K562 (cell line): ENCODE results near the gene LMBR1L. TPM values are rescaled to one million over a fixed set of nuclear protein-coding genes. Genes with fewer than 3 reads are reported as not detected.

Experiments used
- AFF4 ChIP-seq: sonication (generic); formaldehyde crosslinking; IDR thresholded peaks from 2 replicates; pipeline ENCODE4 v1.8.0; 2023; ENCODE audit warnings: mild to moderate bottlenecking, missing genetic modification reagents
- BRF1 ChIP-seq: IDR thresholded peaks from 3 replicates; pipeline ENCODE4 v1.6.1; 2011; ENCODE audit warnings: borderline replicate concordance, mild to moderate bottlenecking; ENCODE audit not compliant: insufficient read length; ENCODE audit errors: extremely low read depth
- CC2D1A ChIP-seq: fragments of 450-650 bp; IDR thresholded peaks from 2 replicates; pipeline ENCODE4 v1.6.1; 2017; ENCODE audit warnings: mild to moderate bottlenecking
- CHD1 ChIP-seq: fragments of 200-600 bp; sonication (generic); IDR thresholded peaks from one replicate; pipeline ENCODE4 v1.6.1; 2012; ENCODE audit warnings: mild to moderate bottlenecking, moderate library complexity, low read length, inconsistent platforms
- CTCFL ChIP-seq: IDR thresholded peaks from 2 replicates; pipeline ENCODE4 v1.6.1; 2011; ENCODE audit warnings: borderline replicate concordance, low read depth, mild to moderate bottlenecking, moderate library complexity, low read length; ENCODE audit not compliant: insufficient read depth, poor library complexity, severe bottlenecking
- FIP1L1 ChIP-seq: fragments of 200-400 bp; formaldehyde crosslinking; IDR thresholded peaks from 2 replicates; pipeline ENCODE4 v1.6.1; 2018; ENCODE audit warnings: mild to moderate bottlenecking, low read depth, low read length; ENCODE audit not compliant: poor library complexity, severe bottlenecking
- GABPA ChIP-seq: fragments of 200-800 bp; sonication (Bioruptor generic); conservative IDR thresholded peaks from 2 replicates; pipeline ENCODE4 v1.6.1; 2016; ENCODE audit warnings: low read depth, missing genetic modification characterization, missing compliant biosample characterization
- HDAC2 ChIP-seq: fragments of 450-650 bp; IDR thresholded peaks from 2 replicates; pipeline ENCODE4 v1.6.1; 2016; ENCODE audit warnings: mild to moderate bottlenecking
- NFXL1 ChIP-seq: fragments of 450-650 bp; formaldehyde crosslinking; IDR thresholded peaks from 2 replicates; pipeline ENCODE4 v1.4.0; 2021; ENCODE audit warnings: mild to moderate bottlenecking
- NR0B1 ChIP-seq: fragments of 450-650 bp; IDR thresholded peaks from one replicate; pipeline ENCODE4 v1.6.1; 2018; ENCODE audit warnings: mild to moderate bottlenecking, moderate library complexity; ENCODE audit not compliant: partially characterized antibody
- RBM39 ChIP-seq: fragments of 200-400 bp; formaldehyde crosslinking; optimal IDR thresholded peaks from 2 replicates; pipeline ENCODE3; 2018; ENCODE audit warnings: low read depth, low read length
- SOX6 ChIP-seq: fragments of 450-650 bp; IDR thresholded peaks from 2 replicates; pipeline ENCODE4 v1.6.1; 2014; ENCODE audit warnings: mild to moderate bottlenecking
- SPI1 ChIP-seq: IDR thresholded peaks from 2 replicates; pipeline ENCODE4 v1.6.1; 2011; ENCODE audit warnings: low read depth, low read length, control low read depth, borderline replicate concordance
- TEAD1 ChIP-seq, 2 experiments: fragments of 450-650 bp in 1 of 2; sonication (generic) in 1 of 2; formaldehyde crosslinking; IDR thresholded peaks; 2 replicates each; pipeline versions ENCODE4 v1.4.0 to v1.8.0; 2020 to 2022; ENCODE audit warnings: mild to moderate bottlenecking in 2 of 2, missing genetic modification reagents in 1 of 2
- ZBTB1 ChIP-seq: sonication (generic); formaldehyde crosslinking; IDR thresholded peaks from 2 replicates; pipeline ENCODE4 v1.8.1; 2023; ENCODE audit warnings: missing genetic modification reagents, low read depth, mild to moderate bottlenecking, borderline replicate concordance
- ZBTB7A ChIP-seq: IDR thresholded peaks from 2 replicates; pipeline ENCODE4 v1.6.1; 2011; ENCODE audit warnings: low read depth, mild to moderate bottlenecking, low read length, moderate library complexity, borderline replicate concordance; ENCODE audit not compliant: control insufficient read depth
- ZNF644 ChIP-seq: fragments of 200-800 bp; sonication (Bioruptor generic); IDR thresholded peaks from 2 replicates; pipeline ENCODE4 v1.6.1; 2016; ENCODE audit warnings: low read depth, missing genetic modification characterization, missing compliant biosample characterization
- polyA plus RNA-seq, 8 experiments: library from polyadenylated mRNA; depleted of rRNA in 4 of 8; stranded (reverse) in 5 of 8; unstranded in 3 of 8; fragments of >200 nt; fragmentation: Nextera tagmentation in 2 of 8; fragmentation: Illumina TruSeq in 1 of 8; extraction: Ambion mirVana in 2 of 8; extraction: Trizol in 1 of 8; gene quantifications; 2 replicates each; pipeline versions ENCODE4 v1.2.1 to v1.2.3, GENCODE V29; 2011 to 2014; ENCODE audit warnings: inconsistent platforms in 1 of 8, missing spikeins in 1 of 8
- total RNA-seq, 7 experiments: library from RNA; depleted of rRNA in 6 of 7; stranded (reverse); fragments of >200 nt in 6 of 7; fragmentation: Illumina TruSeq in 2 of 7; extraction: Trizol in 2 of 7; gene quantifications; 2 replicates each; pipeline versions ENCODE4 v1.2.1 to v1.2.3, GENCODE V29; 2011 to 2021; ENCODE audit warnings: low replicate concordance in 1 of 7

LMBR1L gene
- total and polyA plus RNA-seq, 9 of the 15 experiments (the other 6 are each of a cell fraction or from before 2014, with no cell fraction given), result 2.5 to 57.0 (median 31.1) TPM

- TF ChIP-seq CHD1 (peak; percentile 32), ZBTB7A (peak; percentile 32; the same call in 1 of the 2 replicates), GABPA (tag) (peak; percentile 34; the same call in 1 of the 2 replicates), ZNF644 (tag) (0 out of 2 replicates have a peak, but pooled peaks have one; percentile 34), NFXL1 (CRISPR knock-in tag) (no peak), RBM39 (no peak), SPI1 (no peak), HDAC2 (no peak), NR0B1 (no peak), CC2D1A (no peak), AFF4 (CRISPR knock-in tag) (no peak), ZBTB1 (CRISPR knock-in tag) (no peak), FIP1L1 (no peak), TEAD1 (CRISPR knock-in tag; IDR thresholded peaks at IDR 0.05) (0 out of 4 replicates have a peak, but pooled peaks of 1 of the 2 experiments have one; percentile 51), SOX6 (no peak), CTCFL (no peak), BRF1 (no peak)
Measured at GRCh38 chr12:49109641-49110463, 795 bp downstream of the LMBR1L start (continued).
